GM10266 (cell line): ENCODE measurements around the gene SLC26A9.

ENCODE experiments used
- DNase-seq: peaks from one replicate; pipeline ENCODE4 v3.0.0; 2012; ENCODE audit errors: extremely low spot score
- CTCF ChIP-seq: IDR thresholded peaks from 2 replicates; pipeline ENCODE4 v1.5.1; 2012; ENCODE audit warnings: mild to moderate bottlenecking, low read depth; ENCODE audit not compliant: control insufficient read depth, insufficient read depth; ENCODE audit errors: missing control alignments

The SLC26A9 gene

GRCh38 chr1:205926213-205926612 lies 17.0 kb downstream of the SLC26A9 start:
- no peak for DNase-seq
- no peak for TF ChIP-seq CTCF

DNA sequence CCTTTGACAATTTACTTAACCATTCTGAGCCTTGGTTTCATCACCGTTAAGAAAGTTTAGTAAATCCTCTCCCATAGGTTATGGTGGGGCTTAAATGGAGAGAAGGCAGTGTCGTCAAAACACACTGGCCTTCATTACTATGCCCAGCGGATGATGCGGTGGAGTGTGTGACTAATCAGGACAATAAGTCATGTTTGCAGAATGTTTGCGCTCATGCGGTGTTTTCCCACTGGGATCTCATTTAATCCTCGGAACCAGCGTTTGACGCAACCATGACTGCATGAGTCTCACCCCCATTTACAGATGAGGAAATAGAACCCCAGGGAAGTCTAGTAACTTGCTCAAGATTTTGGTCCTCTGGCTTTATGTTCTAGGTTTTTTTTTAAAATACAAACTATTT lies 17.5 kb downstream of the SLC26A9 start:
- no peak for DNase-seq
- no peak for TF ChIP-seq CTCF

- no peak for DNase-seq
- no peak for TF ChIP-seq CTCF
Measured at GRCh38 chr1:205924460-205924790, 18.8 kb downstream of the SLC26A9 start.

GRCh38 chr1:205923651-205924459 lies 19.4 kb downstream of the SLC26A9 start:
- TF ChIP-seq CTCF: no peak
- DNase-seq: no peak

DNA sequence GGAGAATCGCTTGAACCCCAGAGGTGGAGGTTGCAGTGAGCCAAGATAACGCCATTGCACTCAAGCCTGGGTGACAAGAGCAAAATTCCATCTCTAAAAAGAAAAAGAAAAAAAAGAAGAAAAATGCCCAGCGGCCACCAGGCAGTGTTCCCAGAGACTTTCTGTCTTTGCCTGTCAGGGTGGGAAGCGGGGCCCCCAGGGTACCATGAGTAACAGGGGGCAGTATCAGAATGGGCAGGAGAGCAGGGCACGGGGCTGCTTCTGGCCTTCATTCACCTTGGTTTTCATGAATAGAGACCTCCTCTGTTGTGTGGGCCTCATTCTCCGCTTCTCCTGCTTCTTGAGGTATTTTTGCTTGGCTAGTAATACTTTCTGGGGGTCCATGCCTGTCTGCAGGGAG lies 20.4 kb downstream of the SLC26A9 start:
- DNase-seq: no peak
- no peak for TF ChIP-seq CTCF

- no peak for TF ChIP-seq CTCF
- DNase-seq: no peak
Measured at GRCh38 chr1:205922314-205922713, 20.9 kb downstream of the SLC26A9 start.

DNA sequence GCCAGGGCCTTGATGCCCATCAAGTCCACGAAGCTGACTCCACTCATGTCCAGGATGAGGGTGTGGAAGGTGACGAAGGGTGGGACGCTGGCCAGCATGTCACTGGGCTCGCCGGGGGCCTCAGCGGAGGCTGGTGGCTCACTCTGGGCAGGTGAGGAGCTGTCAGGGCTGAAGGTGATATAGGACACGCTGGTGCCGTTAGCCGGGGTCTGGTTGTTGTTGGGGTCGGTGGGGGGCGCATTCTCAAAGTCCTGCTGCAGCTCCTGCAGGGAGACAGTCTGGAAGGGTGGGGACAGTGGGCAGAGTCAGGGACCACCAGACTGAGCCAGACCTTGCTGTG lies 21.7 kb downstream of the SLC26A9 start:
- TF ChIP-seq CTCF: no peak
- DNase-seq: no peak
